HG02938 (cell line): ENCODE measurements around the gene ITGB7.
A peak's percentile ranks its signal among the peaks of the same experiment; 100 is the strongest.
"Not testable (repeated sequence)": the region's sequence is repeated elsewhere in the genome, so short reads cannot be mapped to it uniquely, and the experiment has no call there.

Source experiments
- ATAC-seq: cut with Tn5 transposase; IDR thresholded peaks from one replicate; pipeline ENCODE4 v1.9.1; 2021; ENCODE audit warnings: mild to moderate bottlenecking, moderate library complexity; ENCODE audit not compliant: unreplicated experiment

Gene ITGB7

DNA sequence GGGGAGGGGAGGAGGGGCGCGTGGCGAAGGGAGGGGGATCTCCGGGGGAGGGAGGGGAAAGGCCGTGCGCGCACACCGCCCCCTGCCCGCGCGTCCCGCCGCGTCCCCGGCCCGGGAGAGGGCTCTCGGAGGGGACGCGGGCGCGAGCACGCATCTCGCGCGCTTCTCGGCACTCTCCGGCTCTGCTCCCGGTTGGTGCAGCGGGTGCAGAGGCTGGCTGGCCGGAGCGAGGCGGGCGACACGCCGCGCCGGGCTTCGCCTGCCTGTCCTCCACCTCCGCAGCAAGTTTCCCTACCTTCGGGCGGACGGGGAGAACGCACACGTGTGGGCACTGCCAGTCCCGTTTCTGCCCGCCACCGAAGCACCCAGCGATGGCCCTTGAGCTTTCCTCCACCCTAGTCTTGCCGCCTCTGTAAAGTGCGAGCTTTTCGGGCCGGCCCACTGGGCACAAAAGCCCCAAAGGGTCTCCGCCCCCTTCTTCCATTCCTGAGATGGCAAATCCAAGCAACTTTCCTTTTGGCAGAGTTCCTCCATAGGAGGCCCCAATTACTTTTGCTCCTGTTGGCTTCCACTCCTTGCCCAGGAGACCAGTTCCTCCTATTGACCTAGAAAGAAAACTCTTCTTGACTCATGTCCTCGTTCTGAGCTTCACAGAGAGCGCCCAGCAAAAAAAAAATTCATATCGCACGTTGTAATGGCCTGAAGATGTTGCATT lies 26.0 kb downstream of the ITGB7 start:
- peak; percentile 44 for ATAC-seq

DNA sequence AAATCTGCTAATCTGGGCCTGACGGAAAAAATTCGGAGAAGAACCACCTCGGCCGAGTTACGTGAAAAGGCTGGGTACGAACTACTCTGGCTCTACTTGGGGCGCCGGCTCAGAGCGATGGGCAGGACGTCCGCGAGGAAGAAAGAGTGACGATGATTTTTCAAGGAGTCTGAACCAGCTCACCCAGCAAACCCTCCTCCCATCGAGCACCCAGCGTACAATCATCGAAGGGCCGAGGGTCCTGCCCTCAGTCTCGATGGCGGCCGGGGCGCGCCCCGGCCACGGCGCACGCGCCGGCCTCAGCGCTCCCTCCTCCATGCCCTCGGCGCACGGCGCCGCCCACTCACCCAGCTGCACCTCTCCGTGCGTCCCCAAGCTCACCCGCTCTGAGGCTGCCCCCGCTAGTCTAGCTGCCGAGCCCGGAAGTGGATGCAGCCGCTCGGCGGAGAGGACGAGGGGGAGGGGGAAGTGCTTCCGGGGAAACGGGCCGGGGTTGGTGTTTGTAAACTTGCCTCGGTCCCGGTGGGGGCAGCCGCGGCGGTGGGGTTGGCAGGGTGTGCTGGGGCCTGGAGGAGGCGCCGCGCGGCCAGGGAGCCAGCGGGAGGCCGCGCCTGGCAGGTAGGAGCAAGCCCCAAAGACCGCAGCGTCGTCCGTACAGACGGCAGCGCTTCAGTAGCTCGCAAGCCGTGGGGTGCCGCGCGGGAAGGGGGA lies 26.7 kb downstream of the ITGB7 start, which contains the start of the genes CSAD and ZNF740:
Gene CSAD, minus strand, starts transcription at position 706 of the 711 bp plus-strand sequence. CDS start 7,455 bp downstream, outside the sequence.
Gene ZNF740, plus strand, starts transcription at position 503 of the 711 bp plus-strand sequence. CDS start 1,262 bp downstream, outside the sequence.
- peak; percentile 83 for ATAC-seq

DNA sequence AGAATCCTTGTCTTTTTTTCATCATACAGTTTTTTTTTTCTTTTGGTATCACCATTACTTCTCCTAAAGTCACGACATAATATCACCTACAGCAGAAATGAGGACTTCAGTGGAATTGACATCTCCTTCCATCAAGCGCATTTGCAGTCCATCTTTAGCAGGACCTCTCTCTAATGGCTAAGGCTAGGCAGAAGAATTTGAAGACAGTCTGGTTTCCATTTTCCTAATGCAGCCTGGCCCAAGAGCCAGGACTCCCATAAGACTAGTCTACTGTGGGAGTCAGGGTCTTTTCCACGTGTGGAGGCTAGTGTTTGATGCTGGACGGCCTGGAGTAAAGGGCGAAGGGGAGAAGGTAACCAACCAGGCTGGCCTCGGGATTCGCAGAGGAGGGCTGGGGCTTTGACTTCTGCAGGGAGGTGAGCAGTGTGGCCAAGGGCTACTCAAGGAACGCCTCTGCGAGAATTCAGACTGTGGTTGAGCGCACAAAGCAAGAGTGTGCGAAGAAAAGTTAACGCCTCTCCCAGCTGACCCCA lies 27.3 kb downstream of the ITGB7 start:
- peak; percentile 25 for ATAC-seq

- ATAC-seq: not testable (repeated sequence)
Measured at GRCh38 chr12:53178803-53179202, 28.2 kb downstream of the ITGB7 start.

GRCh38 chr12:53177447-53177846 lies 29.6 kb downstream of the ITGB7 start:
- not testable (repeated sequence) for ATAC-seq

DNA sequence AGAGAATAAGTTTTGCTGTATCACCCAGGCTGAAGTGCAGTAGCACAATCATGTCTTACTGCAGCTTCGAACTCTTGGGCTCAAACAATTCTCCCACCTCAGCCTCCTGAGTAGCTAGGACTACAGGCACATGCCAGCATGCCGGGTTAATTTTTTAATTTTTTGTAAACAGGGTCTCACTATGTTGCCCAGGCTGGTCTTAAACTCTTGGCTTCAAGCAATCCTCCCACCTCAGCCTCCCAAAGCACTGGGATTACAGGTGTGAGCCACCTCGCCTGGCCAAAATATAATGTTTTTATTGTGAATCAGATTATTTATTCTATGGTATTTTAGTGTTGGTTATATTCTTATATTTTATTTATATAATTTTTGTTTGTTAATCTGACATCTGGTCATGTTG lies 30.3 kb downstream of the ITGB7 start:
- no peak for ATAC-seq

GRCh38 chr12:53174881-53175491 lies 32.1 kb downstream of the ITGB7 start:
- ATAC-seq: no peak

- no peak for ATAC-seq
Measured at GRCh38 chr12:53173085-53173715, 33.9 kb downstream of the ITGB7 start.

DNA sequence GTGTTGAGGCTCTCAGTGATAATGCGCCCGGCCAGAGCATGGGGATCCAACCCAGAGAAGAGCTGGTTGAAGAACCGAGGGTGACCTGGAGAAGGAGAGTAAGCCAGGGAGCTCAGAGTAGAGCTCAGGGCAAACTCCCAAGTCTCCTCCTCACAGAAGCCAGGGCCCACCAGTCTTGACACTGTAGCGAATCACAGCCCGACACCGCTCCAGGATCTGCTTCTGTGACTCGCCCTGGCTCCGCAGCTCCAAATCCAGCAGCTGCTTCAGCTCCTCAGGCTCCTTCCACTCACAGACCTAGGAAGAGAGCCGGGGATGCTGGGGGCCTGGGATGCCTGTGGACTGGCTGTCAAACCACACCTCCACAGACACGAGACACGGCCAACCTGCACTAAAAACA lies 34.7 kb downstream of the ITGB7 start:
- no peak for ATAC-seq

DNA sequence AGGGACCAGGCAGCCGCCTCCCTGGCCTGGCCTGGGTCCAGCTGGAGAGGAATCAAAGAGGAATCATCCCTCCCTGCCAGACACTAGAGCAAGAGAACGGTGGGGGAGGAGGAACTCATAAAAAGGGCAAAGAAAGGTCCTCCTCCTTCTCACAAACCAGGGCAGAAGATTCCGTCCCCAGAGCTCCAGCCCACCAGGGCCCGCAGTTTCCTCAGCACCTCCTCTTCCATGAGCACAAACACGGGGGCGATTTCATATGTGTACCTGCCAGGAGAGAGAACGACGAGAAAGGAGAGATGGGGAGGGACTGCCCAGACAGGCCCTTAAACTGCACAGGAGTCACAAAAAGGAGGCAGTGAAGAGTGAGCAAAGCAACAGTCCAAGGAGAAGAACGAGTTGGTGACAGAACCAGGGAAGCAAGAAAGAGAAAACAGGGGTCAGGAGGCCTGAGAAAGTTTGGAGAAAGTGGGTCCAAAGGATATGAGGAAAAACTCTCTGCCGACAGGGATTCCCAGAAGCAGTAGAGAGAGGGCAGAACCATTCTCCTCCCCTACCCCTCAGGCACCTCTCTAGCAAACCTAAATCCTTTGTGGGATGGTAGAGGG lies 35.2 kb downstream of the ITGB7 start:
- ATAC-seq: no peak

DNA sequence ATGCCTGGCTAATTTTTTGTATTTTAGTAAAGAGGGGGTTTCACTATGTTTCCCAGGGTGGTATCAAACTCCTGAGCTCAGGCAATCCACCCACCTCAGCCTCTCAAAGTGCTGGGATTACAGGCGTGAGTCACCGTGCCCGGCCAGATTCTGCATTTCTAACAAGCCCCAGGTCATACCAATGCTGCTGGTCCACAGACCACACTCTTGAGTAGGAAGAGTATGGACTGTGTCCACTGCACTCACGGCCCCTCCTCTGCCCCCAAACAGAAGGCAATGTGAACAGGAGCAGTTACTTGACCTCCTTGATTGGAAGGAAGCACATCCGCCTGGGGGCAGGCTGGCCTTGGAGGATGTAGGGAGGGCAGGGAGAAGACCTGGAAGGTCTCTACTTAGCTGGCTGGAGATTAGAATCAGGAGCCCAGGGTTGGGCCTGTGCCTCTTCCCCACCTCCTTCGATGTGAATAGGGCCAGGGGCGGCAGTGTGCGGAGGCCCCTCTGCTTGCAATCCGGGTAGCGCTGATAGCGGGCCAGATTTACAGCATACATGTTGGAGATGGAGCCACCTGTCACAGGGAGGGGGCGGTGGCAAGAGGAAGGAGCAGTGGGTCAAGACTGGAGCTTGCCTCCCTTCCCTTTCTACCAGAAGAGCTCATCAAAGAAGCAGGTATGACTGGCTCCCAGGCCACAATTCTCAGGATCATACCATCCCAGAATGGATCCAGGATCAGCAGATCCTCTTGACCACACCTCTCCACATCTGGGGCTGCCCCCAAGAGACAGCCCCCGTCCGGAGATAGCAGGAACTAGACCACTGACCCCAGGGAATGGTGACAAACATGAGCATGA lies 36.0 kb downstream of the ITGB7 start:
- ATAC-seq: no peak

GRCh38 chr12:53170215-53170614 lies 36.8 kb downstream of the ITGB7 start:
- ATAC-seq: no peak

DNA sequence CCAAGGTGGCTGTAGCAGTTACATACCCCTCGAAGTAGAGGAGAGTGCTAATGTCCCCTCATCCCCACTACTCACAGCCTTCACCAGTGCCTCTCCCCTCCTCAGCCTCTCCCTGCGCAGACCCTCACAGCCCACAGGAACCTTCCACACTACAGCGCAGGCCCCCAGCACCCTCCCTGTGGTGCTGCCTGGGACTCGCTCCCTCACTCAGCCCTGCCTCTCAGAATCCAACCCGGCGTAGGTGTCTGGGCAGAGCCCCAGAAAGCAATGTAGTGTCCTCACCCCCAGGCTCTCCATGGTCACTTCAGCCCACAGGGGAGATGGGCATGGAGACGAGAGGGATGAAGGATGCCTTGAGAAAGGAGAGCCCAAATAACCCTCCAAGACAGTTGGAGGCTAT lies 37.4 kb downstream of the ITGB7 start:
- ATAC-seq: no peak

GRCh38 chr12:53166837-53167236 lies 40.2 kb downstream of the ITGB7 start:
- ATAC-seq: no peak

- ATAC-seq: not testable (repeated sequence)
Measured at GRCh38 chr12:53163008-53163407, 44.0 kb downstream of the ITGB7 start.

DNA sequence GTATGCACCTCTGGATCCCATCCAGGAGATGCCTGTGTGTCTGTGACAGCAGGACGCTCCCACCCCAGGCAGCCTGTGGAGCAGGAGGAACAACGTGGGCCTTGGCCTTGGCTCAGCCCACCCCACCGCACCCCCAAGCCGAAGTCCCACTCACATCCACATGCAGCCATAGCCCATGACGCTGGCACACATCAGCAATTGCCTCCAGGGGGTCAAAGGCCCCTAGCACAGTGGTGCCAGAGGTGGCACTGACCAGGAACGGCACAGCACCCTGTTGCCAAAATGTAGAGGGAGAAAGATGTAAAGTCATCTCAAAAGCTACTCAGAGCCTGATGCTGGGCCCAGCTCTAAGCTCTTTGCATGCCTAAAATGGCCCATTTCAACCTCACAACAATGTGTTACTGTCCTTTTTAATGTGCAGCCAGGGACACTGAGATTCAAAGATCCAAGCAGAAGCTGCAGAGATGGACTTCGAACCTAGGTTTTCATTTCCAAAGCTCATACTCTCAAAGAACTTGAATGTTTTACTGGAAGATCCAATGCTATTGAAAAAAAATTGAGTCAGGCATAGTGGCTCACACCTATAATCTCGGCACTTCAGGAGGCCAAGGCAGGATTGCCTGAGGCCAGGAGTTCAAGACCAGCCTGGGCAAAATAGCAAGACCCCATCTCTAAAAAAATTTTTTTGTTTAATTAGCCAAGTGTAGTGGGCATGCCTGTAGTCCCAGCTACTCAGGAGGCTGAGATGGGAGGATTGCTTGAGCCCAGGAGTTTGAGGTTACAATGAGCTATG lies 45.7 kb downstream of the ITGB7 start:
- ATAC-seq: no peak

DNA sequence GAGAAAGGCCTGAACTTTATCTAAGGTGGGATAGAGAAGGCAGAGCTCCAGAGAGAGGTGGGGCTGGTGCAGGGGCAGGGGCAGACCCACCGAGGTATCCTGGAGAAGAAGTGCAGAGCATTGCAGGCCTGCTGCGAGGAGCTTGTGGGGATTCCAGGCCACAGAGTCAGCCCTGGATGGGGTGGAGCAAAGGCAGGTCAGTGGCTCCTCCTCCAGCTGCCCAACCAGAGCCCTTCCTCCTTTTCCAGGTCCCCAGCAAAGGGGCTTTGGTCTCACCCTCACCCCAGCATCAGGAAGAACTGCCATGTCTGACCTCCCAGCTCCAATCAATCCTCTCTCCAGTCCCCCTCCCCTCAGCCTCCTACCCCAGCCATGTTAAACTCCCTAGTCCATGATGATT lies 46.4 kb downstream of the ITGB7 start:
- ATAC-seq: no peak

DNA sequence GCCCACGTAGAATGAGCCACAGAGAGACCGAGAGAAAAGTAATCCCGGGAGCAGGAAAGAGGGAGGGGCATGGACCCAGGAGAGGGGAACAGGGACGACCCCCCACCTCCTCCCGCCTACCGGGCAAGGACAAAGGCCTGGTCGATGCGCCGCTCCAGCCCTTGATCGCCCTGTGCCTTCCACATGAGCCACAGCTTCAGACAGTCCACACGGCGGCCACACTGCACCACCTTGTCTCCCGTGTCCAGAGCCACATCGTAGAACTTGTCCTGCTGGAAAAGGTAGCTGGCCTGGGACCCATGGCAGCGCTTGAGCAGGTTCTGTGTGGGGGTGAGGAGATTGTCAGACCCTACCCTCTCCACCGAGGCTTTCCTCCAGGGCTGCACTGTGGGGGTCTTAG lies 47.1 kb downstream of the ITGB7 start:
- ATAC-seq: no peak
